GM18951 (cell line): ENCODE results near the gene CRELD1.
"Not testable (repeated sequence)": the region's sequence is repeated elsewhere in the genome, so short reads cannot be mapped to it uniquely, and the experiment has no call there.

Source experiments
- POLR2A ChIP-seq: IDR thresholded peaks from 4 replicates; pipeline ENCODE4 v1.6.1; 2011; ENCODE audit warnings: mild to moderate bottlenecking; ENCODE audit not compliant: insufficient read length, insufficient read depth; ENCODE audit errors: extremely low read depth
- in situ Hi-C: fragments of 300-500 bp; cut with MboI; formaldehyde crosslinking; loops from one replicate; pipeline ENCODE4 v1.12.0; 2022; ENCODE audit warnings: low sequenced_read_pairs, mixed read lengths, inconsistent platforms; ENCODE audit not compliant: unreplicated experiment

Gene CRELD1, protein sequence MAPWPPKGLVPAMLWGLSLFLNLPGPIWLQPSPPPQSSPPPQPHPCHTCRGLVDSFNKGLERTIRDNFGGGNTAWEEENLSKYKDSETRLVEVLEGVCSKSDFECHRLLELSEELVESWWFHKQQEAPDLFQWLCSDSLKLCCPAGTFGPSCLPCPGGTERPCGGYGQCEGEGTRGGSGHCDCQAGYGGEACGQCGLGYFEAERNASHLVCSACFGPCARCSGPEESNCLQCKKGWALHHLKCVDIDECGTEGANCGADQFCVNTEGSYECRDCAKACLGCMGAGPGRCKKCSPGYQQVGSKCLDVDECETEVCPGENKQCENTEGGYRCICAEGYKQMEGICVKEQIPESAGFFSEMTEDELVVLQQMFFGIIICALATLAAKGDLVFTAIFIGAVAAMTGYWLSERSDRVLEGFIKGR

DNA sequence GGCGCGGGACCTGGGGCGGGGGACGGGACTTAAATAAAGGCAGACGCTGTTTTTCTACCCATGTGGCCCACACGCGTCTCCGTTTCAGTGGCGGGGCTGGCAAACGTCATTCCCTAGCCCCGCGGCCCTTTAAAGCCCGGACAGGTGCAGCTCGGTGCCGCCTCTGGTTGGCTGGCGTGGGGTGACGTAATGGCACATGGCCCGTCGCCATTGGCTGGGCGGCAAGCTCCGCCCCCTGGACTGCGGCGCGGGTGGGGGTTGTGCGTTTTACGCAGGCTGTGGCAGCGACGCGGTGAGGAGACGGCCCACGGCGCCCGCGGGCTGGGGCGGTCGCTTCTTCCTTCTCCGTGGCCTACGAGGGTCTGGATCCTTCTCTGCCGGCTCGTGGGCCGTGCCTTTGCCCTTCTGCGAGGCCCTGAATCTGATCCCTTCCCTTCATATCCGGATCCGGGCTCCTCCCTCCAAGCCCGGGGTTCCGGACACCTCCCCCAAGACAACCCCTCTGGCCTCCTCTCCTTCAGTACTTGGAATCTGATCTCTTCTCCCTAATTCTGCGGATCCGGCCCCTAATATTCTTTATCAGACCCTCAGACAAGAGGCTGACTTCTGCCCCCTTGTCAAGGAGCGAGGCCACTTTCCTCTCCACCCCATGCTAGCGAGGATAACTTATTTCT is at the start of gene CRELD1:
CRELD1 (plus strand) TSS at position 274 of the 674 bp plus-strand sequence. CDS start 605 bp downstream, outside the sequence.
- TF ChIP-seq POLR2A: peak; percentile 84
- in situ Hi-C loops: no loop called here

DNA sequence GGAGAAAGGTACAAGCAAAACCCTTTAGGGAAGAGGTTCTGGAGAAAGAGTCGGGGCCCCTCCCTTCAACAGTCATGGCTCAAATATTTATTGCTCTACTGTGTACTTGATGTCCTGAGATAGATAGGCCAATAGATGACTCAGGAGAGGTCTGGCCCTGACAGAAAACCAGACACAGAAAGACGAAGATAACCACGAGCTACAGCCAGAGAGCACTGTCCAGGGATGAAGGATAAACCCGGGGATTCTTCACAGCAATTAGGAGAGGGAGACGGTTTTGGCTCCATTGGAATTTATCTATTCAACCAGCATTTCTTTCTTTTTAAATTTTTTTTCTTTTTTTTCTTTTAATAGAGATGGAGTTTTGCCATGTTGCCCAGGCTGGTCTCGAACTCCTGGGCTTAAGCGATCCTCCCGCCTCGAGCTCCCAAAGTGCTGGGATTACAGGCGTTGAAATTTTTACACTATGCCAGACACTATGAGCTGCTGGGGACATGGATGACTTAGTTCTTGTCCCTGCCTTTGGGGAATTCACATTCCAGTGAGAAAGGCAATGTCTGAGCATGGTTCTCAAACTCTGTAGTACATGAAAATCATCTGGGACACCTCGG is 49.0 kb upstream of the CRELD1 start:
- in situ Hi-C loops: no loop called here
- no peak for TF ChIP-seq POLR2A

DNA sequence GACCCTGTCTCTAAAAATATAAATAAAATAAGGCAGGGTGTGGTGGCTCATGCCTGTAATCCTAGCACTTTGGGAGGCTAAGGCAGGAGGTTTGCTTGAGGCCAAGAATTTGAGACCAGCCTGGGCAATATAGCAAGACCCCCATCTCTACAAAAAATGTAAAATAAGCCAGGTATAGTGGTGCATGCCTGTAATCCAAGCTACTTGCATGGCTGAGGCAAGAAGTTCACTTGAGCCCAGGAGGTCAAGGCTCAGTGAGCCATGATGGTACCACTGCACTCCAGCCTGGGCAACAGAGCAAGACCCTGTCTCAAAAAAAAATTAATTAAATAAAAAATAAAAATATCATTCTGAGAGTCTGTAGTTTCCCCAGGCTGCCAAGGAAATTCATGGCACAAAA is 47.3 kb upstream of the CRELD1 start:
- in situ Hi-C loops: no loop called here
- TF ChIP-seq POLR2A: no peak

DNA sequence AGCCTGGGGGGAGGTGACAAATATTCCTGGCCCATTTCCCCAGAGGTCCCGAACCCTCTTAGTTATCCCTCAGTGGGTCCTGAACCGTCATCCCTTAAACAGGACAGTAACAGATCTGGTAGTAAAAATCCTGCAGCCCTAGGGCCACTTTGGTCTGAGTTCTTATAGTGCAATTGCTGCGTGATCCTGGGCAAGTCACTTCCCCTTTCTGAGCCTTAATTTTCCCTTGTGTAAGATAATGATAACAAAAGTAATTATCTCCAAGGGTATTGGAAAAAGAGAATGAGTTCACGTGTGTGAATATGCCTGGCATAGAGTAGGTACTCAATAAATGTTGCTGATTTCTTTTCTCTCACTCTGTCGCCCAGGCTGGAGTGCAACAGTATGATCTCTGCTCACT is 46.2 kb upstream of the CRELD1 start:
- in situ Hi-C loops: no loop called here
- TF ChIP-seq POLR2A: no peak

DNA sequence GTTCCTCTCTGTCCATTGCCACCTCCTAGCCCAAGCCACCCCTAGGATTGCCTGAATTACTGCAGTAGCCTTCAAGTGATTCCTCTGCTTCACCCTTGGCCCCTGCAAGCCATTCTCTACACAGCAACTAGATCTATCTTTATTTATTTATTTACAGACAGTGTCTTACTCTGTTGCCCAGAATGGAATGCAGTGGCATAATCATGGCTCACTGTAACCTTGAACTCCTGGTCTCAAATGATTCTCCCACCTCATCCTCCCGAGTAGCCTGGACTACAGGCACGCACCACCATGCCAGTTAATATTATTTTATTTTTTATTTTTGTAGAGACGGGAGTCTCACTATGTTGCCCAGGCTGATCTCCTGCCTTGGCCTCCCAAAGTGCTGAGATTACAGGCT is 45.1 kb upstream of the CRELD1 start:
- in situ Hi-C loops: no loop called here
- no peak for TF ChIP-seq POLR2A

DNA sequence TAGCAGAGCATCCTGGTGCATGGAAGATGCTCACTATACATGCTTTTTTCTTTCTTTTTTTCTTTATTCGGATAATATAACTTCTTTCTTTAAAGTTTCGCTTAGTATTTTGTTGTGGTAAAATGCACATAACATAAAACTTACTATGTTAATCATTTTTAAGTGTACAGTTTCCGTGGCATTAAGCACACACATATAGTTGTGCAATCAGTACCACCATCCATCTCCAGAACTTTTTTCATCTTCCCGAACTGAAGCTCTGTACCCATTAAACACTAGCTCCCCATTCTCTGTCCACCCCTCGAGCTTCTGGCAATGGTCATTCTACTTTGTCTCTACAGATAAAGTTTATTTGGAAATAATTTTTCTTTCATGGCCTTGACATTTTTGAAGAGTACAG is 44.2 kb upstream of the CRELD1 start:
- no peak for TF ChIP-seq POLR2A
- in situ Hi-C loops: no loop called here

DNA sequence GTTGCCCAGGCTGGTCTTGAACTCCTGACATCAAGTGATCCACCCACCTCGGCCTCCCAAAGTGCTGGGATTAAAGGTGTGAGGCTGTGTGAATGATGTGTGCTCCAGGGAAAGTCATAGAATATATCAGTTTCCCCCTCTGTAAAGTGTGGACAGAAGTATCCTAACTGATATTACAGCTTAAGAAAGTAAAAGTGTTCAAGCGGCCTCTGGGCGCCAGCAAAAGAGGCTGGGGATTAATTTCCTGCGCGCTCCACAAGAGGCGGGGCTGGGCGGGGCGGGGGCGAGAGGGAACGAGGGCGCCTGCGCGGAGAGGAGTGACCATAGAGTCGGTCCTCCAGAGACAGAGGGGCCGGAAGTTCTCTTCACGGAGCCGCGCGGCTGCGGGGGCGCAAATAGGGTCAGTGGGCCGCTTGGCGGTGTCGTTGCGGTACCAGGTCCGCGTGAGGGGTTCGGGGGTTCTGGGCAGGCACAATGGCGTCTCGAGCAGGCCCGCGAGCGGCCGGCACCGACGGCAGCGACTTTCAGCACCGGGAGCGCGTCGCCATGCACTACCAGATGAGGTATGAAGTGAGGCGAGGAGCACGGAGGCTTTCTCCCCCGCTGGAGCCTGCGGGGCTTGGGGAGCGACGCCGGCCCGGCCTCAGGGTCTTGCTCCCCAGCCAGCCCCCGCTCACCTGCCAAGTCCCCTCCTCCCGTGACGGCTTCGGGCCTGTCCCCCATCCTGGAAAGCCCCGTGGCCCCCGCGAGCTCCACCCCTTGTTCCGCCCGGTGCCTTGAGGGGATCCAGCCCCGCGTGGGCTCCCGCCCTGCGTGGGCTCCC is 43.2 kb upstream of the CRELD1 start, which contains the start of gene JAGN1:
JAGN1 (plus strand) TSS at position 362 of the 823 bp plus-strand sequence; CDS start at position 475, 113 bp downstream.
- in situ Hi-C loops: no loop called here
- TF ChIP-seq POLR2A: peak; percentile 87

DNA sequence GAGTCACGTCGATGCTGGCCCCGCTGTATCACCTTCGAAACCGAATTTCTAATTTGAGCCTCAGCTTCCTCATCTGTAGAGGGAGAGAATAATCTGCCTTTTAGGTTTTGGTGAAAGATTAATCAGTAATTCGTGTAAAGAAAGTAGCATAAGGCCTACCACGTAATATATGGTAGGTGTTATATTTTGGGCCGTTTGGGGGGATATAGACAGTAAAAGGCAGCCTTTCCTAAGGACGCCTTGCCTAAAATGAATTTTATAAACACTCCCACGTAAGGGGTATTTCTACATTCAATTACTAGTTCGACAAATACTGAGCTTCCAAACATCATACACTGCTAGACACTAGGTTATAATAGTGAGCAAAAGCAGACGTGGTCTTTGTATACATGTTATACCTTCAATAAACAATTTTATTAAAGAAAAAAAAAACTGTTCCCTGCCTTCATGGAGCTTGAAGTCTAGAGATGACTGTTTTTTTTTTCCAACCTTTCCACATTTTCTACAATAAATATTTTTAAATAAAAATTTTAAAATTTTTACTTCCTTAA is 42.5 kb upstream of the CRELD1 start:
- in situ Hi-C loops: no loop called here

DNA sequence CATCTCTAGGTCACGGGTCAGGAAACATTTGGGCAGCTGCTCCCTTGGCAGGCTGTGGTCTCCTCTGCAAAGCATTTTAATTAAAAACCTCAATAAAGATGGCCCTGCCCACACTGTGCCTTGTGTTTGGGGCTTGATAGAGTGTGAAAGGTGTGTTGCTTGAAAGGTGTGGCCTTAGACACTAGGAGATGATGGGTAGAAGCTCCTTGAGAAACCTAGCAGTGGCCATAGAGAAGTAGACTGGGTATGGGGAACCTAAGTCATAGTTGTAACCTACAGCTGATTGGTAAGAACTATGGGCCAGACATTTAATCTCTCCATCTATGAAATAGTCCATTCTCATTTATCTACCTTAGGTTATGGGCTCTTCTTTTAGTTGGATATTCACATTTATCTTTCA is 39.9 kb upstream of the CRELD1 start:
- TF ChIP-seq POLR2A: no peak
- in situ Hi-C loops: no loop called here

More for the DNA sequence above, 42.5 kb upstream of the CRELD1 start:
- no peak for TF ChIP-seq POLR2A

DNA sequence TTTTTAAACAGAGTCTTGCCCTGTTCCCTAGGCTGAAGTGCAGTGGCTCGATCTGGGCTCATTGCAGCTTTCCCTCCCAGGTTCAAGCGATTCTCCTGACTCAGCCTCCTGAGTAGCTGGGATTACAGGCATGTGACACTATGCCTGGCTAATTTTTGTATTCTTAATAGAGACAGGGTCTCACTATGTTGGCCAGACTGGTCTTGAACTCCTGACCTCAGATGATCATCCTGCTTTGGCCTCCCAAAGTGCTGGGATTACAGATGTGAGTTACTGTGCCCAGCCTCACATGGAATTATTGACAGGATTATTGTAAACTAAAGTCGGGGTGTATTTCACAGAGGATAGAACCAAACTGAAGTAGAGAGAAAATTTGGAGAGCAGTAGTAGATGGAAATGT is 37.9 kb upstream of the CRELD1 start:
- in situ Hi-C loops: not testable (repeated sequence)

DNA sequence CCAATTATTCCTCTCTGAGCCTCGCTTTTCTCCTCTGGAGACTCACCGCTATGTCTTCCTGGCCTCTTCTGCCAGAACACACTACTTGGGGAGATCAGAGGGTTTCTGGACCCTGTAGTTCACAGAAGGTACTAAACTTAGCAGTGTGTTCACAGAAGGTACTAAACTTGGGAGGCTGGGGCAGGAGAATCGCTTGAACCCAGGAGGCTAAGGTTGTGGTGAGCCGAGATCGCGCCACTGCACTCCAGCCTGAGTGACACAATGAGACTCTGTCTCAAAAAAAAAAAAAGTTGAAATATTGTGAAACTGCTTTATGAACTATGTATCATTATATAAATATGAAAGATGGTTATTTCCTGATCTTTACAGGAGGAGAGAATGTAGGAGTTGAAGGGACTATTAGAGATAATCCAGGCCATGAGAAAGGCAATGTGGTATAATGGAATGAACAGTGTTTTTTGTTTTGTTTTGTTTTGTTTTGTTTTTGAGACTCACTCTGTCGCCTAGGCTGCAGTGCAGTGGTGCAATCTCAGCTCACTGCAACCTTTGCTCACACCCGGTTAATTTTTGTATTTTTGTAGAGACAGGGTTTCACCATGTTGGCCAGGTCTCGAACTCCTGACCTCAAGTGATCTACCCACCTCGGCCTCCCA is 36.8 kb upstream of the CRELD1 start:
- in situ Hi-C loops: not testable (repeated sequence)

DNA sequence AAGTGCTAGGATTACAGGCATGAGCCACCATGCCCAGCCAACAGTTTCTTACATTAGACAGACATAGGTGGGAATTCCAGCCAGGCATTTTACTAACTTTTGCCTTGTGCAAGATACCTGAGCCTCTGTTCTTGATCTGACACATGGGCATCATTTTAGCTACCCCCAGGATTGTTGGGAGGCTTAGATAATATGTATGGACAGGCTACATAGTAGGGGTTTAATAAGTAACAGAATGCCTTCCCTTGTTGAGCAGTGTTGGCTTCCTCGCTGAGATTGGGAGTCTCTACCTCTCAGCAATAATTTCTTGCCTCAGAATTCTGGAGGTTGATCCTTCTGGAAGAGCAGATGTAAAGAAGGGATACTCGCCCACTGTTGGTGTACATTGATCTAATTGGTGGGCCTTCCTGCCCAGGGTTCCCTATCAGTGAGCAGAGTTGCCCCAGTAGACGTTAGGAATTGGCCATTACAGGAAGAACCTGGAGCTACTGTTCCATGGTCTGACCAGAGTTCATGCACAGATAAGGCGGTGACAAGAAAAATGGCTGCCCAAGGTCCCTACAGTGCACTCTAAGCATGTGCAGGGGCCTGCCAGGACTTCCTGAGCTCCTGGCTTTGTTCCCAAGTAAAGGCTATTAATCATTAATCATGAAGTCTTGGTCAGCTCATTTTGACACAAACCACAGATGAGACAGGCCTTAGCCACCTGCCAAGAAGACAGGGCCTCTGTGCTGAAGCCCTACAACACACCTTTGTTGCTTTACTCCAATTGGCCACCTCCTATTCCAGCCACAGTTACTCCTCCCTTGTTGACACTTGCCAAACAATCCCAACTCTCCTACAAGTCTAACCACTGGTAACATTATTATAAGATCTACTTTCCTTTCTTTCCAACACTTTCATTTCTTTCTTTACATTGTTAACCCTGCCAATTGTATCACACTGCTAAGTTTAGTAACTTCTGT is 35.9 kb upstream of the CRELD1 start:
- in situ Hi-C loops: no loop called here
- TF ChIP-seq POLR2A: no peak
